ENCODE measurements around the gene EGFL8.

EGFL8 gene

DNA sequence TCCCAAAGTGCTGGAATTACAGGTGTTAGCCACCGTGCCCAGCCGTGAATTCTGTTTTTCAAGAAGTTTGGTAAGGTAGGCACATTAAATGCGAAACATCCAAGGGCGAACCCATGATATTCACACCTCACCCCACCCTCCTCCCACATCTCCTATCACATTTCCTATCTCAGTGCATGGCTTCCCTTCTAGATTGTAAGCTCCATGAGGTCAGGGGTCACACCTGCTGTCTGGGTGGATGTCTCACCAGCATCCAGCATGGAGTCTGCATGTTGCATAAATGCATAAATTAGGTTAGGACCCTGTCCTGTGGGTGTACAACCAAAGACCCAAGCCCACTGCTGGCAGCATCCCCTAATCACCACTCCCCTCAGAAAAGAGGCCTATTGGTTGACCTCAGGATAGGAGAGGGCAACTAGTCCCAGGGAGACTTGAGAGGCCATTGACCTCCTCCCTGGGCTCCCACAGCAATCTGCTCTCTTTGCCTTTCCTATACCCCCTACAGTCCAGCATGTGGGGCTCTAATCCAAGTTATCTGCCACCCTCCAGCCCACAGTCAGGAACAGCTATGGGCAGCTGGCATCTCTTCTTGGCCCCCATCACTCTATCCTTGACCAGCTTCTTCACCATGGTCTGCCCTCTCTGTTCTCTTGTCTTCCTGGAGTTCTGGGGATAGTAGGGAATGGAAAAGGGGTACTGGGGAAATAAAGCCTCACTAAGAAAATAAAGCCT is 16.8 kb upstream of the EGFL8 start:
- no peak for DNase-seq

DNA sequence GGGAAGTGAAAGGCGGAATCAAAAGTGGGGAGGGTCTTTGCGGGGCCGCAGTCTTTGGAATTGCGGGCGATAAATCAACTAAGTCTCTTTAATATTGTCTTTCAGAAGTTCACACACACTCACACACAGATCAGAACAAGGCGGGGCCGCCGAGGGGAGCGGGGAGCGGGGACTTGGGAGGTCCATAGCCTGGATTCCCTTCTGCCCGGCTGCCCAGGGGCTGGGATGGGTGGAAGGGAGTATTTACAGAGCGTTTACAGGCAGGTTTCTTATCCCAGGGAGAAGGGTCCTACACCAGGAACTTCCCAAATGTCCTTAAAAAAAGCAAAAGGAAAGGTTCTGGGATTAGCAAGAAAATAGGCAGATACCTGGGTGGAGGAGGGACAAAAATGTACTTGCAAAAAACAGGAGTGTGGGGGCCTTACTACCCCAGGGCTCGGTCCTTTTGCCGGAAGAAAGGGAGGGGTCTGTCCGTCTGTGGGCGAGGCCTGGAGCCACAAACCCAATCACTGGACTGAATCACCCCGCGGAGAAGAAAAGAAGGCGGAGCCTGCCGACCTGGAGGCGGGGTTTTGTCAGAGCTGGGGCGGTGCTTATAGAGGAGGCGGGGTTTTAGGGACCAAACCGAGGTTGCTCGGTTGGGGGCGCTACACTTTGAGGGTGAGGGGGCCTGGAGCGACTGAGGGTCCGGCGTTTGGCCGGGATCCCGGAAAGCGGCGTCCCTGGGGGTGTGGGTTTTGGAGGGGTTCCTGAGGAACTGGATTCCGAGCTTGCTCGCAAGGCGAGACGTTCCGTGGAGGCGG is 15.9 kb upstream of the EGFL8 start:
- no peak for DNase-seq

DNA sequence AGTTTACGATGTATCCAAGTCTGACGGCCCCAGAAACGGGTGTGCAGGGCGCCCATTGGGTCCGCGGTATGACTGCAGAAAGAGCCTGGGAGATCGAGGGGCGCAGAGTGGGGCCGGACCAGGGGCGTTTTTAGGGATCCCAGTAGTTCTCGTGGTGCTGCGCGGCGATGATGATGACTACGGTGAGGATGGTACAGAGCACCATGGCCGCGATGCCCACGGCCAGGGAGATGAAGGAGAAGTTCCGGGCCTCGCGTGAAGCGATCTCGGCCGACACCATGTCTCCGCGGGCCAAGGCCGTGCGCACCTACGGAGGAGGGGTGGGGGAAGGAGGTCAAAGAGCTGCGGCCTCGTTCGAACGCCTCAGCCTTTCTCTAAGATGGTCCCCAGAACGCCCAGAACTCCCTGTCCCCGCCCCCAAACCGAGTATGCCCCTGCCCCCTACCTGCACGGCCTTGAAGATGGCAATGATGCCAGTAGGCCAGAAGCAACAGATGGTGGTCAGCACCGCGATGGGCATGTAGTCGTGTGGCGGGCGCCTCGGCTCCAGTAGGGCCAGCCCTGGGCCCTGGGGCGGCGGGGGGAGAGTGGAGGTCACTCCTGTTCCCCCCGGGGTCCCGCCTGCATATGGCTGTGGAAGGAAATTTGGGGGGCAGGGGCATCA is 15.2 kb upstream of the EGFL8 start:
- DNase-seq: no peak

DNA sequence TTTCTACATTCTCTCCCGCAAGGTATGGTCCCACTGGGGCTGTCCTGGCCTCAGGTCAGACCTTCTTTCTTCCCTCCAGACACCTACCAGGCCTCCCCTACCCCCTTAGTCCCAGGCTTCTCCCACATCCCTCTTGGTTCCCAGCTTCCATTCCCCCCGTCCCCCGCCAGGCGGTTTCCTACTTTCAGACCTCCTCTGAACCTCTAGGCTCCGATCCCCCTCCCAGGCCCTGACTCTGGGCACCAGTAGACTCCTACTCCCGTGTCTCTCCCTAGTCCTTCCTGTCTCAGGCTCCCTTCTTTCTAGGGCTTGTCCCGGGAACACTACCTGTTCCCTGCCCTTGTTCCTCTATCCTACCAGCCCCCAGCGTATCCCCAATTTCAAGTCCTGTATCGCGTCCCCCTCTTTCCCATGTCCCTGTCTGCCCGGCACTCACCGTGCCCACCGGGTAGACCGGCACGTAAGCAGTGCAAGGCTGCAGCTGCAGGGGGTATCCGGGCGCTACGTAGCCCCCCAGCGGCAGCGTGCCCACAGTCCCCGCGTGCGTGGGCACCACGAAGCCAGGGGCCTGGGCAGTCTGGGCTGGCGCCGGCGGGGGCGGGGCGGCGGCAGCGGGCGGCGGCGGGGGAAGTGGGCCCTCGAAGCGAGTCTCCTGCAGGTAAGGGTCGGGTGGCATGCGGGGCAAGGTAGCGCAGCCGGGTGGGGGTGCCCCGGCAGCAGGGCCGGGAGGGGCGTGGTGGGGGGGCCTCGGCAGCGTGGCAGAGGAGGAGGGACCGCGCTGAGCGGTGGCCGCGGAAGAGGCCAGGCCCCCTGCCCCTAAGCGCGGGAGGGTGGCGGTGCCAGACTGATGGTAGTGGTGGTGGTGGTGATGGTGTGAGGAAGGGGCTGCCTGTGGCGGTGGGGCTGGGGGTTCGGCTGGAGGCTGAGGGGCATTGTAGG is 14.2 kb upstream of the EGFL8 start:
- no peak for DNase-seq

DNA sequence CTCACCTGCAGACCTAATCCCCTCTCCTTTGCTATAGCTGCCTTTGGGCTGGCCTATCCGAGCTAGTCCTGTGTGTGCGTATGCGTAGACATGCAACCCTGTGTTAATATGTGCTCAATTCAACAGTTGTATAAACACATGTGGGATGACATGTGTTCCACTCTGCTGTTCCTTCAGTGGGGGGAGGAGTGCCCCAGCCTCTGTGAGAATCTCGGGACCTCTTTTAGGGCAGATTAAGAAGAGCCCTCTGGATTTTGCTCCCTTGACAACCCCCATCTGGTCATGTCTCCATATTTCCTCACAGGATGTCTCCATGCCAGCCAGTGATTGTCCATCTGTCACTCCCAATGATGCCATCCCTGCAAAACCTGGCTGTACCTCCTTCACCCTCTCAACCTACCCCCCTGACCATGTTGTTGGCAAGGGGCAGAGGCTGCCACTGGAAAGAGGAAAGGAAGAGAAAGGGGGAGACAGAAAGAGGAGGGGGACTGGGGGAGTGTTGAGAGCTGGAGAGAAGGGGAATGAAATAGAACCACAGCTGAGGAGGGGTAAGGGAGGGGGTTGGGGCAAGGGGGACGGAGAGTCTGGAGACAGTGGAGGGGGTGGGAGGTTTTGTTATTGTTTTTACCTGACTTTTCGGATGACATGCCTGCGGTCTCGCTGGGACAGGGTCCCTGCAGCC is 13.1 kb upstream of the EGFL8 start:
- no peak for DNase-seq

DNA sequence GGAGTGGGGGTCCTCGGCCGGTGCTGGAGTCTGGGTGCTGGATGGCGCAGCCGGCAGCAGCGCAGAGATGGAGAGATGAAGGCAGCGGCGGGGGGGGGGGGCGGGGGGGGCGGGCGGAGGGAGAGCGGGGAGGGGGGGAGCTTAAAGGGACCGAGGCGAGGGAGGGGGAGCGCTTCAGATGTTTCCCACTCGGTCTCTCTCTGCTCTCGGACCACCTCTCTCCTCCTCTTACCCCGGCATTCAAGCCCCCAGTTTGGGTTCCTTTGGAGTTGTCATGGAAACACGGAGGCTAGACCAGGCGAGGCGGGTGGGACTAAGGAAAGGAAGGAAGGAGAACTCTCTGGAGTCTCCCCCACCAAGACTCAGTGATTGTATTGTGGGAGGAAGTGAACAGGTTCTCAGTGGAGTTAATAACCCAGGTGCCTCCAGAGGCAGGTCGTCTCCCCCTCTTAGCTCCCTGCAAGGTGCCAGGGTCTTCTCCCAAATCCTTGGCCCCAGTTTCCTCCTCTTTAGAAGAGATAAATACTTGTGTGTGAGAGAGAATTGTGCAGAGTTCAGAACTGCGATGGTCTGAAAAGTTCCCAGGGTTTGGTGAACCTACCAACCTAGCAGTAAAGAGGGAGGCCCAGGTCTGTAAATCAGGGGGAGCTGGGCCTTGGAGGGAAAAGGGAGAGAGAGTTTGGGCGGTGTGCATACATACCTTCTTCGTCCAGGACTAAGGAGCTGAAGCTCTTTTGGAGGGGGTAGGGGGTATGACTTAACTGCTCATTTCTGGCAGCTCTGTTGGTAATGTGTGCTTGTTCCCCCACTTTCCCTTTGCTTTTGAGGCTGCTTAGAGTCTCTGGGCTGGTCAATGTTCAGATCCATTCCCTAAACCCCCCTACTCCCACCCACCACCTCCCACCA is 12.3 kb upstream of the EGFL8 start, which contains the start of gene PRRT1:
TSS of gene PRRT1 (minus strand) at position 77 of the 906 bp plus-strand sequence. CDS start 112 bp downstream, outside the sequence.
- DNase-seq: no peak

DNA sequence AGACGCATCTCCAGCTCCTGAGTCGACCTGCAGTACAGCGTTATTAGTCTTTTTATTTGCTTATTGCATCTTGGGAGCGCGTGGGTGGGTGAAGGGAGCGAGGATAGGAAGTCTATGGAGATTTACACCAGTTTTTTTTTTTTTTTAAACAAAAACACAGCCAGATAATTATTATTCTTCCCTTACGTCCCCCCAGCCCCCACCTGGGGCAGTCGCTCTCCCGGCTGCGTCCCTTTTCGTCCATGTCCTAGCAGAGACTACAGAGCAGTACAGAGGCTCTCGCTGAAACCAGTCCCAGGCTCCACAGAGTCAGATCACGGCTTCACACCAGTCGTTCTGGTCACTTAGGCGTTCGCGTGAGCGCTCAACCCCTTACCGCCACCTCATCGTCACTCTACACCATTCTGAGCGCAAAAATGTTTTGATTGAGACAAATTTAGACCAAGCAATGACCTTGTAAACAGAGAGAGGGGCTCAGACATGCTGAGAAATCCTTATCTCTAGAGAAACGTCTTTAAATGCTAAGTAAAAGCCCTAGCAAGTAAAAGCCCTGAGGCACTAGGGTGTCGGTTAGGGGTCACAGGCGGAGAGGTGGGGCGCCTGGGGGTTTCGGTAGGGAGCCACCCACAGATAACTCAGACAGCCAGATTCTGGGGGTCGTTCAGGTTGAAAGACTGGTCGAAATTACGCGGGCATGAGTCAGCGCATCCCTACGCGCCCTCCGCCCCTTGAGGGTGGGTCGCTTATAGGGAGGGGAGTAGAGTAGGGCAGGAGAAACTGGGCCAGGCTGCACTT is 11.4 kb upstream of the EGFL8 start:
- DNase-seq: no peak

DNA sequence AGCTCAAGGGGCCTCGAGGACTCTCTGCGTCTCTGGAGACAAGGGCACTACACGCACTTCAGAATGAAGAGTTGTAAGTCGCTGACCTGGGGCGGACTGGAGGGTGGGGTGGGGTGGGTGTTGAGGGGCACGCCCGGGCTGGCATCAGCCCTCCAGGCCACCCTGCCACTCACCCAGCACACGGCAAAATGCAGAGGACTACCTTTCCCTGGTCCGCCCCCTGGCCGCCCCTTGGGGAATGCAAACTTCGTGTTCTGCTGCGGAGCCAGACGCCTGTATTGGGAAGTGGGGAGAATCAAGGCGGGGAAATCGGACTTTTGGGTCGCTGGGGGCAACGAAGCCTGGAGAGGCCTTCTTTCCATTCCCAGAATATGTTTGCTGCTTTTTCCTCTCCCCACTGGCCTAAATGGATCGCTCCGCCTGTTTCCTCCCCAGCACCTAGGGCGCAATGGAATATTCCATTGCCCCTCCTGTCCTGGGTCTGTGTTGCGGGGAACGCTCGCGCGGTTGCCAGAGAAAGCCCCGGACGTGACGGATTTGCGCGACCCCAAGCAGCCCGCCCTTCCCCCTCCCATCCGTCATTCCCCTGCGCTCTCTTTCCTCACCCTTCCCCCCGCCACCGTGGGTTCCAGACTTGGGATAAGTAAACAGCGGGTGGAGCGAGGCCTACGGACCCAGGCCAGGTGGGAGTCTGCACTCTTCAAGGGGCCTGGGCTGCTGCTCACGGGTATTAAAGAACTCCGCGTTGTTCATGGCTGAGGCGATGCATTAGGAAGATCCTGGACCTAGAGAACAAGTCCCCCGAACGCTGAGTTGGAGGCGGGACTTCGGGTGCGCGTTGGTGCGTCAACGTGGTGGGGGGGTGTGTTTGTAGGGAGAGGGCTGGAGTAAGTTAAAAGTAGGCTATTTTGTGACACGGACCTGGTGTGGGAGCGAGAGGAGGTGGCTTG is 10.6 kb upstream of the EGFL8 start, which contains the start of gene PPT2:
TSS of gene PPT2 (plus strand) at position 578 of the 950 bp plus-strand sequence. CDS start 454 bp downstream, outside the sequence.
- DNase-seq: peak; percentile 87 to 93

DNA sequence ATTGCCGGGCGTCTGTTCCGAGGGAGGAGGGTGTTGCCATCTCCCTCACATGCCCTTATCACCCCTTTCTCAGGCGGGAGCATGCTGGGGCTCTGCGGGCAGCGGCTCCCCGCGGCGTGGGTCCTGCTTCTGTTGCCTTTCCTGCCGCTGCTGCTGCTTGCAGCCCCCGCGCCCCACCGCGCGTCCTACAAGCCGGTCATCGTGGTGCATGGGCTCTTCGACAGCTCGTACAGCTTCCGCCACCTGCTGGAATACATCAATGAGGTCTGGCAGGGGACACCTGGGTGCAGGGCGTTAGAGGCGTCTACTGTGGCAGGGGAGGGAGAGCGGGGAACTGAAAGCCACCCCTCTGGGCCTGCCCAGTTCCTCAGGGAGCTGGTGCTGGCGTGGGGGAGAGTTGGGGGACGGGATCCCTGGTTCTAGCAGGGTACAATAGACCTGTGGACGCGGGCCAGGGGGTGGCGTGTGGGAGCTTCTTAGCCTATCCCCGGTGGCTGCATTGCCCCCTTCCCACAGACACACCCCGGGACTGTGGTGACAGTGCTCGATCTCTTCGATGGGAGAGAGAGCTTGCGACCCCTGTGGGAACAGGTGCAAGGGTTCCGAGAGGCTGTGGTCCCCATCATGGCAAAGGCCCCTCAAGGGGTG is 9.8 kb upstream of the EGFL8 start:
- DNase-seq: peak; percentile 52 to 54

DNA sequence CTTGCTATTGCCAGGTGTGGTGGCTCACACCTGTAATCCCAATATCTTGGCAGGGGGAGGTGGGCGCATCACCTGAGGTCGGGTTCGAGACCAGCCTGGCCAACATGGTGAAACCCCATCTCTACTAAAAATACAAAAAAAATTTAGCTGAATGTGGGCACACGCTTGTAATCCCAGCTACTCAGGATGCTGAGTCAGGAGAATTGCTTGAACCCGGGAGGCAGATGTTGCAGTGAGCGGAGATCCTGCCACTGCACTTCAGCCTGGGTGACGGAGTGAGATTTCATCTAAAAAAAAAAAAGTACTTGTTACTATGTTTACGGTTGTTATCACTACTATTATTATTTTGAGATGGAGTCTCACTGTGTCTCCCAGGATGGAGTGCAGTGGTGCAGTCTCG is 7.5 kb upstream of the EGFL8 start:
- DNase-seq: no peak

DNA sequence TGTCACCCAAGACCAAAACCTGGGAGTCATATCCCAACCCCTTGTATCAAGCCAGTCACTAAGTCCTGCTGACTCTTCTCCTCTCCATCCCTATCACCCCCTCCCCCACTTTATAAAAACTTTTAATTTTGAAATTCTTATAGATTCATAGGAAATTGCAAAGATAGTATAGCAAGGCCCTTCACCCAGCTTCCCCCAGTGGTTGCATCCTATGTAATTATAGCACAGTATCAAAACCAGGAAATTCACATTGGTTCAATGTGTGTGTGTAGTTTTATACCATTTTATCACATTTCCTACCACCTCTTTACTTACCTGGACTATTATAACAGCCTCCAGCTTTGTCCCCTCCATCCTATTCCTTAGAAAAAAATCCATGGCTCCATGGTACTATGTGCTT is 6.3 kb upstream of the EGFL8 start:
- DNase-seq: no peak

DNA sequence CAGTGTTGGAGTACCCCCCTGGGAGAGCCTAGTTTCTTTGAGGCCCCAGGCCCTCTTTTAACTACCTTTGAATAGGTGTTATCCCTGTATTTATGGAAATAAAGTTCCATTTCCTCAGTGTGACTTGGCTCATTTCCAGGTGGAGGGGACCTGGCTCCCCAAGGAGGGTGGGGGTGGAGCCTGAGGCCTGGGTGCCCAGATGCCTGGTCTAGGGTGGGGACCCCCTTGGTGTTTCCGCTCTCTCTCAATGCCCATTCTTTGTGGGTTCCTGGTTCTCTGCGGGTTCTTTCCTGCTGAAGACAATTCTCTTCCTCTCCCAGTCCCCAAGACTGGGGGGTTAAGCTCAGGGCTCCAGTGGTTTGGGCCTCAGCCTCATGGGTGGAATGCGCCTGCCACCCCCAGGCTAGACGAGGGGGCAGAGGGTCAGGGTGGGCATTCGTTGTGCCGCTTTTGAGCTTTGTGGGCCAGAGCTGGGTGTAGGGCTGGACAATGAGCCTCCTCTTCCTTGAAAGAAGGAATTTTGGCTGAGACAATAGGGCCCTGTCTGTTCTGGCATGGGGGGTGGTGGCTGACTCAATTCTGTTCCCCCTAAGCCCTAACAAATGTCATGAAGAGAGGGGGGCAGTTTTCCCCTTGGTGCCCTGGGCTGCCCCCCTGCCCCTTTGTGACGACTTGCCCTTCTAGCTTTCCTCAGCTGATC is 686 bp upstream of the EGFL8 start:
- DNase-seq: no peak

DNA sequence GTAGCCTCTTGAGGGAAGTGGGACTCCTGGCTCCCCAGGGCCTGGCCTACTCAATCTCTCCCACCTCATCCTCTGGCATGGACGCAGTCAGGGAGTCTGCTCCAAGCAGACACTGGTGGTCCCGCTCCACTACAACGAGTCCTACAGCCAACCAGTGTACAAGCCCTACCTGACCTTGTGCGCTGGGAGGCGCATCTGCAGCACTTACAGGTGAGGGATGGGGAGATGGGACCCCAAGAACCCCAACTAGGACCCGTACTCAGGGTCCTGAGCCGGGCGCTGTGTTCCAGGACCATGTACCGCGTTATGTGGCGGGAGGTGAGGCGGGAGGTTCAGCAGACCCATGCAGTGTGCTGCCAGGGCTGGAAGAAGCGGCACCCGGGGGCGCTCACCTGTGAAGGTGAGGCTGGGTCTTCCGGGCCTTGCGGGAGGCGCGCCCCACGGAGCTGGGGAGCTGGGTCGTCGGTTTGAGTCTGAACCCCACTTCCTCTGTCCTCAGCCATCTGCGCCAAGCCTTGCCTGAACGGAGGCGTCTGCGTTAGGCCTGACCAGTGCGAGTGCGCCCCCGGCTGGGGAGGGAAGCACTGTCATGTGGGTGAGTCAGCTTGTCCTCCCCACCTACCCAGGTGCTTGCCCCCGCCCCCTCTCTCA is 2.1 kb downstream of the EGFL8 start:
- no peak for DNase-seq

DNA sequence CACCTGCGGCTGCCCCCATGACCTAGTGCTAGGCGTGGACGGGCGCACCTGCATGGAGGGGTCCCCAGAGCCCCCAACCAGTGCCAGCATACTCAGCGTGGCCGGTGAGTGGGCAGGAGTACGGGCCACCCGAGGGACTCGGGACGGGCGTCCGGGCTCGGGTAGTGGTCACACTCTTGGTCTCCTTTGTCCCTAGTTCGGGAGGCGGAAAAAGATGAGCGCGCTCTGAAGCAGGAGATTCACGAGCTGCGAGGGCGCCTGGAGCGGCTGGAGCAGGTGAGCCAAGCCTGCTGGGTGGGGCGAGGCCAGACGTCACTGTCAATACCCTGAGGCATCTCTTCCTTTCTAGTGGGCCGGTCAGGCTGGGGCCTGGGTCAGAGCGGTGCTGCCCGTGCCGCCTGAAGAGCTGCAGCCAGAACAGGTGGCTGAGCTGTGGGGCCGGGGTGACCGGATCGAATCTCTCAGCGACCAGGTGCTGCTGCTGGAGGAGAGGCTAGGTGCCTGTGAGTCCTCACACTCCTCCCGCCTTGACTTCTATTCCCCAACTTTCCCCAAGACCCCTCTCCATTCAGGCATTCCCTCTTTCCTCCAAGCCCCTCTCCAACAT is 2.9 kb downstream of the EGFL8 start:
- DNase-seq: no peak

DNA sequence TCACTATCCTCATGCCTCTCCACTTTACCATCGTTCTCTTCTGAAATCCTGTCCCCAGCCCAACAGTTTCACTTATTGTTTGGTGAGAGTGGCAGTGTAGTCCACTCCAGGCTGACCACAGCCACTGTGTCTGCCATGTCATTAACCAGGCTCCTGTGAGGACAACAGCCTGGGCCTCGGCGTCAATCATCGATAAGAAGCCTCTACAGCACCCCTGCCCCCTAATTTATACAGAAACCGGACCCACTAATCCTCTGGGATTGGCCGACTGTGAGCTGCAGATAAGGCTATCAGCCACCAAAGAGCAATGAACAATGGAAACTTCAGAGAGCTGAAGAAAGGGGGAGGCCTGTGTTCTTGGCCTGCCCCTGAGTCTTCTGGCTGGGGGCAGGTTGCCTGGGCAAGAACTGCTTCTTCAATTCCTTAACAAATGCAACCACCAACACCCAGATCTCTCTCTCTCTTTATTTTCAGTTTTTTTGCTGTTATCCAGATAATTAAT is 3.4 kb downstream of the EGFL8 start:
- no peak for DNase-seq

DNA sequence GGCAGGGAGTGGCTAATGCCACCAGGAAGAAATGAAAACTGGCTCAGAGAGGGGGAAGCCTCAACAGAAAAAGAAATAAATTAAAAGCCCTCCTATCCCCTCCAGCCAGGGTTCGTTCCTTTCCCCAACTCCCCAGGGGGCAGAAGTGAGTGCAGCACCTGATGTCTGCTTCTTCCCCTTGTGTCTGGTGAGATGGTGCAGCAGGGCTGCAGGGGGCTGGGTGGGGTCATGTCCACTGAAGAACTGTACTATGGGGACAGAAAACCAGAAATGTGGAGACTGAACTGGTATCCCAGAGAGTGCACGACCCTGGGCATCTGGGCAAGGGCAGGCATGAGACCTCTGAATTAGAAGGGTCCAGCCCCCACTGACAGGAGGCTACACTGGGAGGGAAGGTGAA is 4.0 kb downstream of the EGFL8 start:
- DNase-seq: no peak
